Measurements from ENCODE around the gene CBR4.
"Not testable (repeated sequence)": the region's sequence is repeated elsewhere in the genome, so short reads cannot be mapped to it uniquely, and the experiment has no call there.

Gene CBR4

DNA sequence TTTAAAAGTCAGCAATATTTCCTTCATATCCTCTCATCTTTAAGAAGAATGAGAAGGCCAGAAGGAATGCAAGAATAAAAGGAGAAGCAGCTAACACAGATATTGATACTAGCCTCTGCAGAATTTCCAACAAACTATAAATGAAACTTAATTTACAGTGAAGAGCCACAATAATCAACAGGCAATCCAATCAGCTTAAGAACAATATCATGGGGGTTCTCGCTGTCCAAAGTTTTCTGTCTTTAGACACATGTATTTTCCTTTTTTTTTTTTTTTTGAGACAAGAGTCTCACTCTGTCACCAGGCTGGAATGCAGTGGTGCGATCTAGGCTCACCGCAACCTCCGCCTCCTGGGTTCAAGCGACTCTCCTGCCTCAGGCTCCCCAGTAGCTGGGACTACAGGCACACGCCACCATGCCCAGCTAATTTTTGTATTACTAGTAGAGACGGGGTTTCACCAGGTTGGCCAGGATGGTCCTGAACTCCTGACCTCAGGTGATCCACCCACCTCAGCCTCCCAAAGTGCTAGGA lies 17.0 kb downstream of the CBR4 start:
- not testable (repeated sequence) for DNase-seq

DNA sequence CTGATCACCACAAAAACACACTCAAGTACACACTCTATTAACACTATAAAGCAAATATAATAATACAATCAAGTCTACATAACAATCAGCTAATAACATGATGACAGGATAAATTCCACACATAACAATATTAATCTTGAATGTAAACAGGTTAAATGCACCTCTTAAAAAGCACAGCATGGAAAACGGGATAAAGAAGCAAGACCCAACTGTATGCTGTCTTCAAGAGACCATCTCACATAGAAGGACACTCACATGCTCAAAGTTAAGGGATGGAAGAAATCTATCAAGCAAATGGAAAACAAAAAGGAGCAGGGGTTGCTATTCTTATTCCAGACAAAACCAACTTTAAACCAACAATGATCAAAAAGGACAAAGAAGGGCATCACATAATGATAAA lies 28.1 kb downstream of the CBR4 start:
- DNase-seq: no peak

DNA sequence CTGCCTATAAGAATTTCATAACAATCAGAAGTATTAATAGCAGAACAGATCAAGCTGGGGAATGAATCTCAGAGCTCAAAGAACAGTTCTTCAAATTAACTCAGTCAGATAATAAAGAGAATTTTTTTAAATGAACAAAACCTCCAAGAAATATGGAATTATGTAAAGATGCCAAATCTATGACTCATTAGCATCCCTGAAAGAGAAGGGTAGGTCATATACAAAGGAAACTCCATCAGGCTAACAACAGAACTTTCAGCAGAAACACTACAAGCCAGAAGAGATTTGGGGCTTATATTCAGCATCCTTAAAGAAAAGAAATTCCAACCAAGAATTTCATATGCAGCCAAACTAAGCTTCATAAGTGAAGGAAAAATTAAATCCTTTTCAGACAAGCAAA lies 28.6 kb downstream of the CBR4 start:
- DNase-seq: no peak

DNA sequence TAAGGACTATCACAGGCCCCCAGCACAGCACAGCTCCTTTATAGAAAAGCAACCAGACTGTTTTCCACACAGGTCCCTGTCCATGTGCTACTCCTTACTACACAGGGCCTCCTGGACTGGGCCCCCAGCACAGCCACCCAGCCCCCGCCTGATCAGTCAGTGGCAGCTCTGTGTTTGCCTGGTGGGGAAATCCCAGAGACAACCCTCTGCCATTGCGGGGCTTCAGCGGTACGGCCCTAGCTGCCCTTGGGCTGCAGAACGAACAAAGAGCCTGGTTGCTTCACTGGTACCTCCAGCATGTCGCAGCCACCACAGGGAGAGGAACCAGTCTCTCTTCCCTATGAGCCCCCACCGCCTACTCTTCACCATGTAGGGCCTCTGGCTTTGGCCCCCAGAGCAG lies 30.7 kb downstream of the CBR4 start:
- no peak for DNase-seq

DNA sequence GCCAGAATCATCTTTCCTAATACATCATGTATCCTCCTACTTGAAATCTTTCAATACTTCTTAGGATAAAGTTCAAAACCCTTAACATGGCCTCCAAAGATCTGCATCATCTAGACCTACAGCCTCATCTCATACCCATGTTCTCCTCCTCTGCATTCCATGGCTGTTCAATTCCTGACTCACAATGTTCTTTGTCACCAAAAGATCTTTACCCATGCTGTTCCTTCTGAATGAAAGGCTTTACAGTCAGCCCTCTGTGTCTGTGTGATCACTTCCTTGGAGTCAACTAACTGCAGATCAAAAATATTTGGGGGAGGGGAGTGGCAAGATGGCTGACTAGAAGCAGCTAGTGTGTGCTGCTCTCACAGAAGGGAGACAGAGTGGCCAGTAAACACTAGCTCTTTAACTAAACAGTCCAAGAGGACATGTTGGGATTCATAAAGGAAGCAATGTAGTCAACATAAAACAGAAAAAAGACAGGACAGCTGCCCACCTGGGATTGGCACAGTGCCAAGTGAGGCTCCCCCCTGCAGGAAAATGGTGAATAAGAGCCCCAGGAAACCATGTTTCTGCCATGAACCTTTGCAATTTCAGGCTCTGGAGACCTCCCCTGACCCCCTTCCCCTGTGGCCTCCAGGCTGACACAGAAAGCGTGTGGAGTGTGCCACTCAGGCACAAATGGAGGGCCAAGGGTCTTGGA lies 31.9 kb downstream of the CBR4 start:
- no peak for DNase-seq

DNA sequence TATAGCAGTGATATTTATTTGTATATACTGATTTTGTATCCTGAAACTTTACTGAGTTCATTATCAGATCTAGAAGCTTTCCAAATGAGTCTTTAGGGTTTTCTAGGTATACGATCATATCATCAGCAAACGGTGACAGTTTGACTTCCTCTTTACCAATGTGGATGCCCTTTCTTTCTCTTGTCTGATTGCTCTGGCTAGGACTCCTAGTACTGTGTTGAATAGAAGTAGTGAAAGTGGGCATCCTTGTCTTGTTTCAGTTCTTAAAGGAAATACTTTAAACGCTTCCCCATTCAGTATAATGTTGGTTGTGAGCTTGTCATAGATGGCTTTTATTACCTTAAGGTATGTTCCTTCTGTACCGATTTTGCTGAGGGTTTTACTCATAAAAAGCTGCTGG lies 37.5 kb downstream of the CBR4 start:
- DNase-seq: no peak

DNA sequence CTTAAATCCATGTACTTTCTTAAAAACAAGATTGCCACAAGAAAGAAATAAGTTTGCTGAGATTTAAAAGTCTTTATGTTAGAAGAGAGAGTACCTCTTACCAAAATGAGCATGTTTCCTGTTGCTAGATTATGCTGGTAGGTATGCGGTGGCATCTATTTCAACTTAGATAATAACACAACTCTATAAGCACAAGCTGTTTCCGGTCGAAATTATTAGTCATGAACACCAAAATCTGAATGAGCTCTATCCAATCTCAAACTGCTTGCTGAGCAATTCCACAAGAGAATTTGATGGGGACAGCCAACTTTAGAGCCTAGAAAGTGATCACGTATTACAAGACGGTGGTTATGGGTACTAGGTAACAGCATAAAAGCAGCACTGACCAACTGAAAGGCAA lies 49.3 kb downstream of the CBR4 start:
- no peak for DNase-seq

DNA sequence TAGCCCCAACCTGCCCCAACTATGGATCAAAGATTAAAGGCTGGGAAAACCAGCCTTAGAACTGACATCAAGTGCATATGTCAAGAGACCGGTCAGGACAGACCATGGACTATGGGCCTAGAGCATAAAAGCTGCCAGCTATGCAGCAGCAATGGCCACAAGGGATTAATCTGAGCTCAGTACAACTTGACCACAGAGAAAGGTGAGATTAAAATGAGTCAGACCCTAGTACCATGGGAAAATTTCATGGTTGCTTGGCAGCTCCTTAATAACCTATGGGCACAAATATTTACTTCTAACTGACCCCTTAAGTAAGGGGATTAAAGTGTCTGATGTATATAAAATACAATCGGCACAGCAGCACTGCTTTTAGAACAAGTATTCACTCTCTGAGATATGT lies 54.4 kb downstream of the CBR4 start:
- DNase-seq: no peak

DNA sequence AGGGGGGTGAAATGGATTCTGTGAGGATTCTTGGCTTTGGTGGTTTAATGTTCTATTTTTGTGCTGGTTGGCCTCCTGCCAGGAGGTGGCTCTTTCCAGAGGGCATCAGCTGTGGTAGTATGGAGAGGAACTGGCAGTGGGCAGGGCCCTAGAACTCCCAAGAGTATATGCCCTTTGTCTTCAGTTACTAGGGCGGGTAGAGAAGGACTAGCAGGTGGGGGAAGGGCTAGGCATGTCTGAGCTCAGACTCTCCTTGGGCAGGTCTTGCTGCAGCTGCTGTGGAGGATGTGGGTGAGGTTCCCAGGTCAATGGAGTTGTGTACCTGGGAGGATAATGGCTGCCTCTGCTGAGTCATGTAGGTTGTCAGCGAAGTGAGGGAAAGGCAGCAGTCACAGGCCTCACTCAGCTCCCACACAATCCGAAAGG lies 57.2 kb downstream of the CBR4 start:
- not testable (repeated sequence) for DNase-seq

DNA sequence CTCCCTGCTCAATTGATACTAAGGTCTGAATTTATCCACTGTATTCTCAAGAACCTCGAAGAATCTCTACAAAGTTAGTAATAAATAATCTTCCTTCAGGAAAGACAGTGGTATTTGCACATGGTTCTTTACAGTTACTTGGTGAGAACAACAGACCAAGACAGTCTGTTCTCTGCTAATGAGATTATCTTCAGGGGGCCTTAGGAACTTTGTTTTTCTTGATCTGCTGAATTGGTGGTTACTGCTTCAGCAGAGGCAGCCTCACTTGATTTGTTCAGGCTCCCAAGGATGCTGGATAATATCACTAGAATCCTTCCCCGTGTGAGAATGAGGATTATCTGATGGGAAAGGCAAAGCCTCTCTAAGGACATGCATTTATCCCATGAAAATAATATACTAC lies 64.8 kb downstream of the CBR4 start:
- DNase-seq: no peak

DNA sequence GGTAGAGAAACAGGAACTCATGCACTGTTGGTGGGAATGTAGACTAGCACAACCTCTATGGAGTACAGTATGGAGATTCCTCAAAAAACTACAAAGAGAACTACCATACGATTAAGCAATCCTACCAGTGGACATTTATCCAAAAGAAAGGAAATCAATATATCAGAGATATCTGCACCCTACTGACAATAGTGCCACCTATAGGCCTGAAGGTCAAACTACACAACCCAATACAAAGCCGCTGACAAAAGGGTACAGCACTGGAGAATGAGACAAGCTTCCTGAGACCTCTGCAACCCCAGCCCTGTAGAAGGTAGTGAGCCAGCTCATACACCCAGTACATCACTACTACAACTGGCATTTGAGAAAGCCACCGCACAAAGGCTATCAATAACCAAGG lies 67.1 kb downstream of the CBR4 start:
- DNase-seq: no peak
